Vagina (tissue), 2 donors: ENCODE results near the gene SLC25A12. TPM values are rescaled to one million over a fixed set of nuclear protein-coding genes. Genes with fewer than 3 reads are reported as not detected.

Experiments used
- DNase-seq, 2 donors: peaks; one replicate each; pipeline ENCODE4 v3.0.0-alpha.2; 2017; ENCODE audit errors: extremely low spot score in 2 of 2
- H3K27ac ChIP-seq: fragments of 200-600 bp; sonication (generic); one replicate; pipeline ENCODE4 v1.5.1; 2019
- H3K27me3 ChIP-seq: fragments of 200-600 bp; sonication (generic); one replicate; pipeline ENCODE4 v1.5.1; 2019
- H3K36me3 ChIP-seq, 2 donors: fragments of 200-600 bp; sonication (generic); one replicate each; pipeline ENCODE4 v1.5.1; 2017 to 2019
- H3K4me1 ChIP-seq: fragments of 200-600 bp; sonication (generic); one replicate; pipeline ENCODE4 v1.5.1; 2019
- H3K4me3 ChIP-seq, 2 donors: fragments of 200-600 bp; sonication (generic); 1 replicate in 1 of 2; 2 replicates in 1 of 2; pipeline ENCODE4 v1.5.1; 2016 to 2019
- H3K9me3 ChIP-seq: fragments of 200-600 bp; sonication (generic); one replicate; pipeline ENCODE4 v1.5.1; 2019
- POLR2A ChIP-seq, 2 donors: fragments of 450-650 bp; IDR thresholded peaks; one replicate each; pipeline ENCODE4 v1.6.1; 2017; ENCODE audit warnings: antibody characterized with exemption in 2 of 2, mild to moderate bottlenecking in 2 of 2, moderate library complexity in 2 of 2
- POLR2AphosphoS5 ChIP-seq, 2 donors: sonication (generic); formaldehyde crosslinking; IDR thresholded peaks; one replicate each; pipeline ENCODE4 v1.9.0; 2017; ENCODE audit warnings: antibody characterized with exemption in 2 of 2, mild to moderate bottlenecking in 2 of 2, low read depth in 1 of 2; ENCODE audit not compliant: insufficient read depth in 1 of 2
- intact Hi-C: fragments of 100-400 bp; cut with DNase I; formaldehyde crosslinking; loops from one replicate; pipeline ENCODE4 v1.15.1; 2023
- total RNA-seq: library from RNA; depleted of rRNA; stranded (reverse); fragments of >200 nt; gene quantifications from one replicate; pipeline ENCODE4 v1.2.3, GENCODE V29; 2016
- TF ChIP-seq, protein P1 (sequence below), 3 experiments: fragments of 450-650 bp in 2 of 3; fragments of 200-600 bp in 1 of 3; sonication (generic) in 1 of 3; IDR thresholded peaks; one replicate each; pipeline ENCODE4 v1.5.1; 2017 to 2019; ENCODE audit warnings: antibody characterized with exemption in 3 of 3, mild to moderate bottlenecking in 2 of 3, moderate library complexity in 2 of 3

The SLC25A12 gene
- total RNA-seq, 1 donor from 2014 or later, result 26.0 TPM

DNA sequence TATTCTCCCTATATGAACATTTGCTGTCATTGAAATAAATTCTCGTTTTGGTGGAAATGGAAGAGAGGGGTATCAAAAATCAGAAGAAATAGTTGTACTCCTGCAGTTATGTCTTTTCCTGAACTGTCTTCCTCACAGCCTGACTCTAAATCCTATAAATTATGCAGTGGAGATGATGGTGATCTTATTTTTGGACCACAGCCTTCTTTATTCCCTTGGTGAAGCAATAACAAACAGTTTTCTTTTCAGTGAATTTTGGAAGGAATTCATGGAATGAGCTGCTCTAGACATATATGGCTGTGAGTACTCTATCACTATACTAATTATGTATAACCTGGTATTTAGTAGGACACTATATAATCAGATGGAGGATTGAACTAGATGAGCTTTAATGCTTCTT lies 1.7 kb upstream of the SLC25A12 start:
- H3K27me3 ChIP-seq, result no peaks in the 10 kb centered on the region
- TF ChIP-seq, protein P1, sequence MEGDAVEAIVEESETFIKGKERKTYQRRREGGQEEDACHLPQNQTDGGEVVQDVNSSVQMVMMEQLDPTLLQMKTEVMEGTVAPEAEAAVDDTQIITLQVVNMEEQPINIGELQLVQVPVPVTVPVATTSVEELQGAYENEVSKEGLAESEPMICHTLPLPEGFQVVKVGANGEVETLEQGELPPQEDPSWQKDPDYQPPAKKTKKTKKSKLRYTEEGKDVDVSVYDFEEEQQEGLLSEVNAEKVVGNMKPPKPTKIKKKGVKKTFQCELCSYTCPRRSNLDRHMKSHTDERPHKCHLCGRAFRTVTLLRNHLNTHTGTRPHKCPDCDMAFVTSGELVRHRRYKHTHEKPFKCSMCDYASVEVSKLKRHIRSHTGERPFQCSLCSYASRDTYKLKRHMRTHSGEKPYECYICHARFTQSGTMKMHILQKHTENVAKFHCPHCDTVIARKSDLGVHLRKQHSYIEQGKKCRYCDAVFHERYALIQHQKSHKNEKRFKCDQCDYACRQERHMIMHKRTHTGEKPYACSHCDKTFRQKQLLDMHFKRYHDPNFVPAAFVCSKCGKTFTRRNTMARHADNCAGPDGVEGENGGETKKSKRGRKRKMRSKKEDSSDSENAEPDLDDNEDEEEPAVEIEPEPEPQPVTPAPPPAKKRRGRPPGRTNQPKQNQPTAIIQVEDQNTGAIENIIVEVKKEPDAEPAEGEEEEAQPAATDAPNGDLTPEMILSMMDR (IDR thresholded peaks at IDR 0.05), result no peak
- TF ChIP-seq POLR2AphosphoS5 (IDR thresholded peaks at IDR 0.05; ENCODE audit: insufficient read depth in 1 of 2, low read depth in 1 of 2), result no peak
- TF ChIP-seq POLR2A (IDR thresholded peaks at IDR 0.05), result no peak
- intact Hi-C loops, result no loop called here
- DNase-seq, result no peak
- no peak overlapping the region for H3K4me3 ChIP-seq
- H3K9me3 ChIP-seq, result no peaks in the 10 kb centered on the region
- no peak overlapping the region for H3K27ac ChIP-seq
- peaks cover 0 to 4% of the 10 kb centered on the region in 2 donors for H3K36me3 ChIP-seq
- peaks cover 21% of the 10 kb centered on the region for H3K4me1 ChIP-seq

DNA sequence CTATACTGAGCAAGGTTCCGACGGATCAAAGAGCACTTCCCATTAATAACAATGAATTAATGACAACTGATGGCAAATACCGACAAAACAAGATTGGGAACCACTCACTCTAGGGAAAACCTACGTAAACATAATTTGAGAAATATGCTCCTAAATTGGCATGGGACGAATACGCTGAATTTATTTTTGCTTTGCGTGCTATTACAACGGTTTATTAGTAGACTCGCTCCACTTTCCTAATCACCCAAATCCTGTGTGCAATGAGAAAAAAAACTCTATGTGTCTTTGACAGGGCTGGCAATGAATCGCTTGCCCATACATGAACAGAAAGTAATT lies 536 bp upstream of the SLC25A12 start:
- Histone ChIP-seq H3K4me1 (peaks cover 21% of the 10 kb centered on the region), H3K27ac (peak overlapping the region; percentile 71), H3K4me3 (peak overlapping the region; percentile 67 to 81), H3K27me3 (no peaks in the 10 kb centered on the region), H3K9me3 (no peaks in the 10 kb centered on the region), H3K36me3 (peaks cover 0 to 4% of the 10 kb centered on the region in 2 donors)
- DNase-seq, result no peak
- intact Hi-C loops, result no loop called here
- TF ChIP-seq POLR2A (IDR thresholded peaks at IDR 0.05), result no peak
- no peak for TF ChIP-seq POLR2AphosphoS5 (IDR thresholded peaks at IDR 0.05; ENCODE audit: insufficient read depth in 1 of 2, low read depth in 1 of 2)
- TF ChIP-seq, protein P1 (IDR thresholded peaks at IDR 0.05), result no peak

DNA sequence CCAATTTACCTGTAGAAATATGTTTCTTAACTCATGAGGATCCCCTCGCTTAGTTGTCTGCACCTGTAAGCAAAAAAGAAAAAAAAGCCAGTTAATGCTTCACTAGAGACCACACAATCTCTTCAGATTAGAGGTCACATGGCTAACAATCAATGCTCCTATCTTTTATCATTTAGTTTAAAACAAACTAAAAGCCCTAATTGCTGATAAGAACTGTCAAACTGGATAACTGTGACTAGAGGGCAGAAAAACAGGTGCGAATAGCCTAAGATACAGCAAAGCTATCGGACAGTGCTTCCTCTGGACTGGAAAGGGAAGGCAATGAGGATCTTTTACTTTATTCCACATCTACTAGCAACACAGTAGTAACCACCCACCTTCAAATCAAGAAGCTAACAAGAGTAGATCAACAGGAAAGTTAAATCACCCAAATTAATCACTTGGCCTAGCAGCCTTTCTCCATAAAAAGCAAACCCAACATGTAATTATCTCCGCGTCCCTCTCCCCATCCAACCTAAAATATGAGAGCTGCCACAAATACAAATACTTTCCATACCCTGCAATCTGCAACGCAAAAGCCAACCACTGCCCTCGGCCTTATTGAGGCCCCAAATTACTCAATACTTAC lies 734 bp downstream of the SLC25A12 start:
- Histone ChIP-seq H3K36me3 (peaks cover 0 to 4% of the 10 kb centered on the region in 2 donors), H3K27ac (peak overlapping the region; percentile 71), H3K27me3 (no peaks in the 10 kb centered on the region), H3K9me3 (no peaks in the 10 kb centered on the region), H3K4me3 (peak overlapping the region; percentile 67 to 81), H3K4me1 (peaks cover 21% of the 10 kb centered on the region)
- intact Hi-C loops, result no loop called here
- DNase-seq, result no peak
- TF ChIP-seq, protein P1 (IDR thresholded peaks at IDR 0.05), result no peak
- no peak for TF ChIP-seq POLR2A (IDR thresholded peaks at IDR 0.05)
- TF ChIP-seq POLR2AphosphoS5 (IDR thresholded peaks at IDR 0.05; ENCODE audit: insufficient read depth in 1 of 2, low read depth in 1 of 2), result no peak

DNA sequence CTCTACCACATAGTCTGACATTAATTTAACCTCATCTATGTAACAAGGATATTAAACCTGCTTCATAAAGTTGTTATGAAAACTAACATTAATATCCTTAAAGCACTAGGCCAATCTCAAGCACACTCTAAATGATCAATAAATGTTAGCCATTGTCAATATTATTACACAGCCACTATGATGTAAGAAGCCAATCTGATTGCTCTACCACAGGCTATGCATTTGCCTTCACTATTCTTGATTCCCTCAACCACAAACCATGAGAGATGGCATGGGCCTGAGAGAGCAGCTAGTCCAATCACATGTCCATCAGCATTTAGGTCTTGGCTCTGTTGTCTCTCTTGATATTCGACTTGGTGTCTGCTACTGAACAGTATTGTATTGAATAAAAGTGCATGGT lies 4.2 kb downstream of the SLC25A12 start:
- intact Hi-C loops, result no loop called here
- no peak overlapping the region for H3K4me3 ChIP-seq

DNA sequence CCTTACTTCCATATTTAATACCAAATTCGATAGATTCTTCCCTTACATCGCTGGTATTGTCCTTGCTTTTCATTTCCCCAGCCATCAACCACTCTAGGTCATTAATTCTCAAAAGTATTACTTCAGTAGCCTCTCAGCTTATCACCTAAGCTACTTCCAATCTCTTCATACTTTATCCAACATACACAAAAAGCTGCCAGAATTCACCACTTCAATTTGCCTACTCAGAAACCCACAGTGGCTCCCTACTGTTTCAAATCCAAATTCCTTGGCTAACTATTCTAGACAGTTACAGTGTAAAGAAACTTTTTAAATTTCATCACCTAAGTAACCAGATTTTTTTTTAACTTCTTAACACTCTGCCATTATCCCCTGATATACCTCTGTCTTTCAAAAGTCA lies 4.7 kb downstream of the SLC25A12 start:
- intact Hi-C loops, result no loop called here
- TF ChIP-seq POLR2A (IDR thresholded peaks at IDR 0.05), result no peak
- TF ChIP-seq POLR2AphosphoS5 (IDR thresholded peaks at IDR 0.05; ENCODE audit: insufficient read depth in 1 of 2, low read depth in 1 of 2), result no peak
- TF ChIP-seq, protein P1 (IDR thresholded peaks at IDR 0.05), result no peak
- Histone ChIP-seq H3K36me3 (peaks cover 0 to 4% of the 10 kb centered on the region in 2 donors), H3K4me1 (peaks cover 9% of the 10 kb centered on the region), H3K9me3 (no peaks in the 10 kb centered on the region), H3K27ac (no peak overlapping the region), H3K4me3 (no peak overlapping the region), H3K27me3 (no peaks in the 10 kb centered on the region)
- DNase-seq, result no peak

More for the DNA sequence above, 4.2 kb downstream of the SLC25A12 start:
- Histone ChIP-seq H3K9me3 (no peaks in the 10 kb centered on the region), H3K36me3 (peaks cover 0 to 4% of the 10 kb centered on the region in 2 donors), H3K4me1 (peaks cover 12% of the 10 kb centered on the region), H3K27ac (no peak overlapping the region), H3K27me3 (no peaks in the 10 kb centered on the region)
- TF ChIP-seq POLR2AphosphoS5 (IDR thresholded peaks at IDR 0.05; ENCODE audit: insufficient read depth in 1 of 2, low read depth in 1 of 2) (no peak), POLR2A (IDR thresholded peaks at IDR 0.05) (no peak)
- TF ChIP-seq, protein P1 (IDR thresholded peaks at IDR 0.05), result no peak
- DNase-seq, result no peak
